Endothelial cell (in vitro differentiated cells): ENCODE measurements around the gene CHPF2. TPM values are rescaled to one million over a fixed set of nuclear protein-coding genes. Genes with fewer than 3 reads are reported as not detected.

ENCODE experiments used
- DNase-seq: peaks from one replicate; pipeline ENCODE4 v3.0.0; 2021; ENCODE audit warnings: low spot score
- H3K27ac Mint-ChIP-seq: one replicate; pipeline ENCODE4 v1.8.0; 2021; ENCODE audit warnings: mixed read lengths, inconsistent platforms; ENCODE audit not compliant: unreplicated experiment
- H3K27me3 Mint-ChIP-seq: one replicate; pipeline ENCODE4 v1.8.0; 2021; ENCODE audit warnings: mild to moderate bottlenecking, moderate library complexity, mixed read lengths, inconsistent platforms; ENCODE audit not compliant: unreplicated experiment
- H3K36me3 Mint-ChIP-seq: one replicate; pipeline ENCODE4 v1.8.0; 2021; ENCODE audit warnings: mild to moderate bottlenecking, low read depth, mixed read lengths, inconsistent platforms; ENCODE audit not compliant: unreplicated experiment
- H3K4me1 Mint-ChIP-seq: one replicate; pipeline ENCODE4 v1.8.0; 2021; ENCODE audit warnings: mild to moderate bottlenecking, mixed read lengths, inconsistent platforms; ENCODE audit not compliant: unreplicated experiment
- H3K4me3 Mint-ChIP-seq: one replicate; pipeline ENCODE4 v1.8.0; 2021; ENCODE audit warnings: mild to moderate bottlenecking, mixed read lengths, inconsistent platforms; ENCODE audit not compliant: unreplicated experiment
- H3K9me3 Mint-ChIP-seq: one replicate; pipeline ENCODE4 v1.8.0; 2021; ENCODE audit warnings: mixed read lengths, inconsistent platforms; ENCODE audit not compliant: unreplicated experiment
- total RNA-seq: library from RNA; stranded (reverse); fragmentation: NEBNext Ultra II Directional; extraction: Animal tissue kit (Norgen Biotek cat#: 25700); gene quantifications from one replicate; pipeline ENCODE4 v1.2.1, GENCODE V29; 2021; ENCODE audit not compliant: unreplicated experiment
- TF ChIP-seq, protein P1 (sequence below): fragments of 200-600 bp; sonication (generic); IDR thresholded peaks from one replicate; pipeline ENCODE4 v1.5.0; 2021; ENCODE audit warnings: antibody characterized with exemption; ENCODE audit not compliant: unreplicated experiment

The CHPF2 gene
- total RNA-seq, 1 donor from 2014 or later: 55.4 TPM

- H3K27me3 Mint-ChIP-seq: peaks cover 48% of the 10 kb centered on the region
- TF ChIP-seq, protein P1, sequence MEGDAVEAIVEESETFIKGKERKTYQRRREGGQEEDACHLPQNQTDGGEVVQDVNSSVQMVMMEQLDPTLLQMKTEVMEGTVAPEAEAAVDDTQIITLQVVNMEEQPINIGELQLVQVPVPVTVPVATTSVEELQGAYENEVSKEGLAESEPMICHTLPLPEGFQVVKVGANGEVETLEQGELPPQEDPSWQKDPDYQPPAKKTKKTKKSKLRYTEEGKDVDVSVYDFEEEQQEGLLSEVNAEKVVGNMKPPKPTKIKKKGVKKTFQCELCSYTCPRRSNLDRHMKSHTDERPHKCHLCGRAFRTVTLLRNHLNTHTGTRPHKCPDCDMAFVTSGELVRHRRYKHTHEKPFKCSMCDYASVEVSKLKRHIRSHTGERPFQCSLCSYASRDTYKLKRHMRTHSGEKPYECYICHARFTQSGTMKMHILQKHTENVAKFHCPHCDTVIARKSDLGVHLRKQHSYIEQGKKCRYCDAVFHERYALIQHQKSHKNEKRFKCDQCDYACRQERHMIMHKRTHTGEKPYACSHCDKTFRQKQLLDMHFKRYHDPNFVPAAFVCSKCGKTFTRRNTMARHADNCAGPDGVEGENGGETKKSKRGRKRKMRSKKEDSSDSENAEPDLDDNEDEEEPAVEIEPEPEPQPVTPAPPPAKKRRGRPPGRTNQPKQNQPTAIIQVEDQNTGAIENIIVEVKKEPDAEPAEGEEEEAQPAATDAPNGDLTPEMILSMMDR: no peak
- no peaks in the 10 kb centered on the region for H3K9me3 Mint-ChIP-seq
- peaks cover 10% of the 10 kb centered on the region for H3K36me3 Mint-ChIP-seq
- H3K4me3 Mint-ChIP-seq: peak overlapping the region; percentile 92
- H3K27ac Mint-ChIP-seq: peak overlapping the region; percentile 1
- peaks cover 30% of the 10 kb centered on the region for H3K4me1 Mint-ChIP-seq
- peak; percentile 57 for DNase-seq
Measured at GRCh38 chr7:151251689-151252560, 19.6 kb downstream of the CHPF2 start.

DNA sequence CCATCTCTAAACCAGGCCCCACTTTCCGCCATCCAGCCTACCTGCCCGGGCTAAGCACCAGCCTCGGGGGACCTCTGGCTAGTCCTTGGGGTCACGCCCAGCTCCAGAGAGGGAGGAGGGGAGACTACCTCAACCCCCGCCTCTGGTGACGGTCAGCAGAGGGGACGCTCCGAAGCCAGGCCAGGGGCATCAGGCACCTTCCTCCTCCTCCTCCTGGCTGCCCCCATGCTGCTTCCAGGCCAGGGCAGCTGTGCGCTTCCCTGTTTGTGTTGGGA lies 20.2 kb downstream of the CHPF2 start:
- DNase-seq: no peak
- H3K4me3 Mint-ChIP-seq: peak overlapping the region; percentile 92
- peaks cover 10% of the 10 kb centered on the region for H3K36me3 Mint-ChIP-seq
- H3K9me3 Mint-ChIP-seq: no peaks in the 10 kb centered on the region
- no peak overlapping the region for H3K27ac Mint-ChIP-seq
- H3K4me1 Mint-ChIP-seq: peaks cover 30% of the 10 kb centered on the region
- peaks cover 47% of the 10 kb centered on the region for H3K27me3 Mint-ChIP-seq
- TF ChIP-seq, protein P1: no peak

GRCh38 chr7:151252961-151253711 lies 20.9 kb downstream of the CHPF2 start:
- peaks cover 30% of the 10 kb centered on the region for H3K4me1 Mint-ChIP-seq
- H3K36me3 Mint-ChIP-seq: peaks cover 10% of the 10 kb centered on the region
- DNase-seq: no peak
- peak overlapping the region; percentile 92 for H3K4me3 Mint-ChIP-seq
- TF ChIP-seq, protein P1: no peak
- peaks cover 44% of the 10 kb centered on the region for H3K27me3 Mint-ChIP-seq
- no peak overlapping the region for H3K27ac Mint-ChIP-seq
- no peaks in the 10 kb centered on the region for H3K9me3 Mint-ChIP-seq

DNA sequence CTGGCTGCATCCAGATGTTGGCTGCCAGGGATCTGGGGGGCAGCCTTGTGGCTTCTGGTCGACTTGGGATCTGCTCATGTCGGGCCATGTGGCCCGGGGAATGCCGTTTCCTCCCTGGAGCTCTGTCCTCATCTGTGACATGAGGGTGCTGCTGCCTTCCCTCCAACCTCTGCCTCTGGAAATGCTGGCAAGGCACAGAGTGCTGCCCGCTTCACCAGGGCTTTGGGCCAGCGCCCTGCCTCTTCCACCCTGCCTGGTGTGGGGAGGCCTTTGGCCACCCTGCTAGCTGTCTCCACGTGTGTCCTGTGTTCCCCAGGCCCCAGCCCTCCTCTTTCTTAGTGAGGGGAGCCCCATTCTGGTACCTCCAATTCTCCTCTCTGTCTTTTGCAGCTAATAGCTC lies 22.0 kb downstream of the CHPF2 start:
- TF ChIP-seq, protein P1: no peak
- peaks cover 26% of the 10 kb centered on the region for H3K4me1 Mint-ChIP-seq
- DNase-seq: no peak
- no peak overlapping the region for H3K27ac Mint-ChIP-seq
- H3K4me3 Mint-ChIP-seq: no peak overlapping the region
- no peaks in the 10 kb centered on the region for H3K9me3 Mint-ChIP-seq
- peaks cover 10% of the 10 kb centered on the region for H3K36me3 Mint-ChIP-seq
- peaks cover 43% of the 10 kb centered on the region for H3K27me3 Mint-ChIP-seq

DNA sequence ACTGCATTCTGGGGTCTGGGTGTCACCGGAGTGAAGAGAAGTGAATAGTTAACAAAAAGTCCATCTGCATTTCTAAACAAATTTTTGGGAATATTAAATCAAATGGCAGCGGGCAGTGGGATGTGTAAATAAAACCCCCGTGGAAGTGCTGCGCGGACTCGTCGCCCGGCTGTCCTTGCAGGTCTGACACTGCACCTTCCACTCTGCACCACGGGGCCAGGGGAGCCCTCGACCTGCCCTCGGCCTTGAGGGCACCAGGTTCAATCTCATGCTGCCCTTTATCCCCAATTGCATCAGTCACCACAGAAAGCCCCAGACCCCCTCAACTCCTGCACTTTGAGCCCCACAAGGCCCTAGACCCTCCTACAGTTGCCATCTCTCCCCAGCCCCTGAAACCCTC lies 22.6 kb downstream of the CHPF2 start:
- no peak overlapping the region for H3K4me3 Mint-ChIP-seq

More for the DNA sequence above, 22.6 kb downstream of the CHPF2 start:
- TF ChIP-seq, protein P1: no peak
- peaks cover 25% of the 10 kb centered on the region for H3K4me1 Mint-ChIP-seq
- H3K27ac Mint-ChIP-seq: no peak overlapping the region
- peaks cover 41% of the 10 kb centered on the region for H3K27me3 Mint-ChIP-seq
- DNase-seq: no peak
- H3K9me3 Mint-ChIP-seq: no peaks in the 10 kb centered on the region
- peaks cover 10% of the 10 kb centered on the region for H3K36me3 Mint-ChIP-seq
